GM12872 (cell line): Measurements from ENCODE around the gene TMC6.

Experiments
- CTCF ChIP-seq: IDR thresholded peaks from 3 replicates; pipeline ENCODE4 v1.5.1; 2011; ENCODE audit warnings: low read depth, mild to moderate bottlenecking, low read length, moderate library complexity; ENCODE audit not compliant: insufficient read depth

TMC6 gene

DNA sequence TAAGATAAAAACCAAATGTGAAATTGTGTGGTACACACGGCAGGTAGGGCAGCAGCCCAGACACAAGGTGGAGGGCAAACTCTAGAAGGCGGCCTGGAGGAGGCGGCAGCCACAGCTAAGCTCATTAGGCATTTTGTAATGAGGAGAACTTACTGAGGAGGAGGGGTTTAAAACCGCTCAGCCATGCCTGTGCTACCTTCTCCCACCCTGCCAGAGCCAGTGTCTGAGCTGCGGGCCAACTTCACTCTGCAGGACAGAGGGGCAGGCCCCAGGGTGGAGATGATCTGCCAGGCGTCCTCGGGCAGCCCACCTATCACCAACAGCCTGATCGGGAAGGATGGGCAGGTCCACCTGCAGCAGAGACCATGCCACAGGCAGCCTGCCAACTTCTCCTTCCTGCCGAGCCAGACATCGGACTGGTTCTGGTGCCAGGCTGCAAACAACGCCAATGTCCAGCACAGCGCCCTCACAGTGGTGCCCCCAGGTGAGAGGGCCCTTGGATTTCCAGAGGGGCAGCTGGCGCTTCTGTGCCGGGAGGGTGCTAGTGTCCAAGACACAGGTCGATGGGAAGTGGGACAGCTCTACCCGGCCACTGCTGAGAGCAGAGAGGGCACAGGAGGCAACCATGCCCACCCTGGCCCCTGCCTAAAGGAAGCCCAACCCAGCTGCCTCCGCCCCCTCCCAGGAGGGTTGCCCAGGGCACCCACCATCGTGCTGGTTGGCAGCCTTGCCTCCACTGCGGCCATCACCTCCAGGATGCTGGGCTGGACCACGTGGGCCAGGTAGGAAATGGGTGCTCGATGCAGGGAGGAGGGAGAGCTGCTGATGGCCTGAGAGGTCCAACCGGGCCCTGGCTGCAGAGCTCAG lies 35.6 kb upstream of the TMC6 start:
- no peak for TF ChIP-seq CTCF

GRCh38 chr17:78159575-78160158 lies 31.1 kb upstream of the TMC6 start:
- TF ChIP-seq CTCF, result no peak

- TF ChIP-seq CTCF, result no peak
These were observed 26.6 kb upstream of the TMC6 start for GRCh38 chr17:78154903-78155811.

GRCh38 chr17:78151514-78152008 lies 23.0 kb upstream of the TMC6 start:
- TF ChIP-seq CTCF, result no peak

DNA sequence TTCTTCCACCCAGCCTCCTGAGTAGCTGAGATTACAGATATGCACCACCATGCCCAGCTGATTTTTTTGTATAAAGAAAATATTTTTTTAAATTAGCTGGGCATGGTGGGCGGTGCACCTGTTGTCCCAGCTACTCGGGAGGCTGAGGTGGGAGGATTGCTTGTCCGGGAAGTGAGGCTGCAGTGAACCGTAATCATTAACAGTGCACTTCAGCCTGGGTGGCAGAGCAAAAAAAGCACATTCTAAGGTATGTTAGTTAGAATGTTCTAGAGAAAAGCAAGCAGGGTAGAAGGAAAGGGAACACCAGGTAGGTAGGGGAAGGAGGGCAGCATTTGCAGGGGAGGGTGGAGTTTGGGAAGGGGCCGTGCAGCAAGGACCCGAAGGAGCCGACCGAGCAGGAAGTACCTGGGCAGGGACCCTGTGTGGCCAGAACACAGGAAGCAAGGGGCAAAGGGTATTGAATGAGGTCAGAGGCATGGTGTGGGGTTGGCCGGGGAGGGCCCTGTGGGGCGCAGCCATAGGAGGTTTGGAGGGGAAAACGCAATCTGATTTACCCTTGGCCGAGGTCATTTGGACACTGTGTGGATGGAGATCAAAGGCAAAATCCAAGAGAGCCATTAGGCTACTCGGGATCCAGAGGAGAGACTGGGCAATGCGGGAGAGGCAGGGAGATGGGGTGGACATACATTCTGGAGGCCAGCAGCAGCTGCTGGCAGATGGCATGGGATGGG lies 19.9 kb upstream of the TMC6 start:
- no peak for TF ChIP-seq CTCF

- no peak for TF ChIP-seq CTCF
These were observed 18.9 kb upstream of the TMC6 start for GRCh38 chr17:78147315-78147998.
